ENCODE measurements around the gene ABHD17B.

ABHD17B gene

DNA sequence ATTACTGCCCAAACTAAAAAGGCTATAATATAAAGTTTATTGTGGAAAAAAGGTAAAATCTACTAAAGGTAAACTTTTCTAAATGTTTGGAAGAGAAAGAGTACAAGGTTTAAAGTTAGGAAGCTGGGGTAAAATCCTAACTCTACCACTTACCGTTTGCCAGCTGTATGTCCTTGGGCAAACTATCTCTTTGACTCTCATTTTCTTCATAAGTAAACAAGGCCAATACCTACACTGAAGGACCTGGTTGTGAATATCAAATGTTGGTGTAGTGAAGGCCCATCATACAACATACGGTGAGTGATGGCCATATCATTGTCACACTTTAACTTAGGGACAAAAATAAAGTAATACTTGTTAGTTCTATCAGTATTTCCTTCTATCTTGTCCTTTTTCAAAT is 34.9 kb downstream of the ABHD17B start:
- DNase-seq, result no peak

DNA sequence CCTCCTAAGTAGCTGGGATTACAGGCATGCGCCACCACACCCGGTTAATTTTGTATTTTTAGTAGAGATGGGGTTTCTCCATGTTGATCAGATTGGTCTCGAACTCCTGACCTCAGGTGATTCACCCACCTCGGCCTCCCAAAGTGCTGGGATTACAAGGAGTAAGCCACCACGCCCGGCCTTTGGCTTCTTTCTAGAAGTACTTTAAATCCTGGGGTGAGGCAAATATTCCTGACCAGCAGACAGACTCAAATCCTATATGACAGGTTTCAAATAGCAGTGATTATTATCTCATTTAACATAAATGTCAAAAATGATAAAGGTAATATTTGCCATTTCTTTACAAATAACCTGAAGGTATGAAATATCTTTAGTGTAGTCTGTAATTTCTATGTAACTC is 35.6 kb downstream of the ABHD17B start:
- no peak for DNase-seq

DNA sequence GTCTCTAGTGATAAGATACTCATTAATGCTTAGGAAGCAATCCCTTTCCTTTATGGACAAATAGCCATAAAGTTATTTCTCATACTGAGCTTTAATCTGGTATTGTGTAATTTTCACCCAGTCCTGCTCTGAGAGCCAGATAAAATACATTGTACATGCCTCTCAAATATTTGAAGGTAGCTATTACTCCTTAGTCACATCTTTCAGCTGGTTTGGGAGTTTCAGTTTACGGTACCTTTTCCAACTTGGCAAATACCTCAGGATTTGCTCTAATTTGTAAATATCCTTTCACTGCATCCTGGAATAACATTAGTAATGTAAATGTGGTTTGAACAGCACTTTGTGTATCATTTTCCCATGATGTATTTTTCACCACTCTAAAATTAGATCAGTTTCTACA is 47.4 kb downstream of the ABHD17B start:
- DNase-seq, result no peak

DNA sequence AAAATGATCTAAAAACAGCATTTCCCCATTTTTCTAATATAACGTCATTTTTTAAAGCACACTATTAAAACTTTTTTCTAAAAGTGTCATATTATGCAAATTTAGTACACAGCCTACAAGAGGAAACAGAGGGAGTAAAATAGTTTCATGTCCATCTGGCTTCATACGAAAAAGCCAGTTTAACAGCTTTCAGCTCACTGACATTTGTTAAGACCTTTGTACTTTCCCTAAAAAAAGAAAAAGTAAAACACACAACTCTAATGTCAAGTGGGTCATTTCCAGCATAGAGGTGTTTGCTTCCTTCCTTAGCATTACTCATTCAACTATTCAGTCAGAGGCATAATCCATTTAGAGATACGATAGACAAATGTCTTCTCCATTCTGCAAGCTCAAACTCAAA is 49.4 kb downstream of the ABHD17B start:
- no peak for DNase-seq

DNA sequence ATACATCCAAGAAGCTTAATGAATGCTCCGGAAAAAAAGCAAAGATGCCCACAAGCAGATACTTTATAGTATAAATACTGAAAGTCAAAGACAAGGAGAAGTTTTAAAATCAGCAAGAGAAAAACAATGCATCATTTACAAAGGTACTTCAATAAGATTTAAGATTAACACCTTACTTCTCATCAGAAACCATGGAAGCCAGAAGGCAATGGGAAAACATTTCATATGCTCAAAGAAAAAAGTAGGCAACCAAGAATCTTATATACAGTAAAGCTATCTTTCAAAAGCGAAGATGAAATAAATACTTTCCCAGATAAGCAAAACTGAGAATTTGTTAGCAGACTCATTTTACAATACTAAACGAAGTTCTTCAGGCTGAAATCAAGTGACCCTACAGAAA is 51.1 kb downstream of the ABHD17B start:
- DNase-seq, result no peak

DNA sequence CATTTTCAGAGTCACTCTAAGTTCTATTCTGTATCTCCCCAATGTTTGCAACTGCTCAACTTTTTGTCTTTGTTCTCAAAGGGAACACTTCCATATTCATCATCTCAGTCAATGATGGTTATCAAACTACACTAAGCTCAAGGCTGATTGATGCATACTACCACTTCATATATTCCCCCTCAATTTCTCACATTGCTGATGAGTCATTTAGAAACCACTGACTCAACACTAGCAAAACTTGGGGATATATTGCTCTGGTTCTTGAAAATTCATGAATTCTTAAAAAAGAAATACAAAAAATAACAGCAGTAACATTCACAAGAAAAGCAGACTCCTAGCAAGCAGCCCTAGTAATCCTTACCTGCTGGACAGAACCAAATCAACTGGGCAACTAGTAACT is 52.2 kb downstream of the ABHD17B start:
- no peak for DNase-seq

DNA sequence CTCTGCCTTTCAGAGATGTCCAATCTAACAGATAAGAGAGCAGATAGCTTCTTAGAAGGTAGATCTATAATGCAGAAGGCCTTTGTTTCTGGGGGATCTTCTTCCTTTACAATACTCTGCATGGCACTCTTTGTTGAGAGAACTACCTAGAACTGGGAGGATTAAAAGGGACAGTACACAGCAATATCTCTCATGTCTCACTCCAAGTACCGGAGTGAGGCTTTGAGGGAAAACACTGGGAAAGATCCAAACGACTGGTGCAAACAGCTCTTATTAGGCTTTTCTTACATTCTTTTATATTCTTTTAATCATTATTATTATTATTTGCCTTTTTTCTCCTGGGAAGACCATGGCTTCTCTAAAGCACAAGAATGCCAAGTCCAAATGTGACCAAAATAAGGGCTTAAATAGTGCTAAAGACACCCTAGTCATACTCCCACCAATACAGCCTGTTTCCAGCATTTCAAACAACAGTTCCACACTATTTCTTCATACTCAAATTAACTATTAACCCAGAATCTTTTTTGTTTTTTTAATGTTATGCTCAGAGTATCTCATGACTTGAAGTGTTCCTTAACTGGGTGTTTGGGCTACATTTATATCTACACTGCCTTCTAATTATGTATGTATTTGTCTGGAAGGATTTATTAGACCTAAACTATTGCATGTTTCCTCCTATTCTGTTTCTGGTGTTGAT is 52.7 kb downstream of the ABHD17B start:
- no peak for DNase-seq

DNA sequence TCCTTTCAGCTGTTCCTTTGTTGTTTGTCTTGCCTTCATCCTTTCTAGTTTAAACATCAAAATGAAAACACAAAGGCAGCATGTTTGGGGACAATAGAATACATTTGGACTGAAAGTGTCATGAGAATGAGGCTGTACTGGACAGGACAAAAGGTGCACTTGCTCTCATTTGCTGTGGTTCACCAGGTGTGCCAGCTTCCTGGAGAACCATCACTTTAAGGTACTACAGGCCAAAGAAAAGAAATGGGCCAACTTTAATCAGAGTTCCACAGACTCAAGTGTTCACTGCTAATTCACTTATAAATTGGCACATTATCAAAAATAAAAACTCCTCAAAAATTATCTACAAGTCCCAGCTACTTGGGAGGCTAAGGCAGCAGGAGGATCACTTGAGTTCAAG is 53.8 kb downstream of the ABHD17B start:
- DNase-seq, result no peak

DNA sequence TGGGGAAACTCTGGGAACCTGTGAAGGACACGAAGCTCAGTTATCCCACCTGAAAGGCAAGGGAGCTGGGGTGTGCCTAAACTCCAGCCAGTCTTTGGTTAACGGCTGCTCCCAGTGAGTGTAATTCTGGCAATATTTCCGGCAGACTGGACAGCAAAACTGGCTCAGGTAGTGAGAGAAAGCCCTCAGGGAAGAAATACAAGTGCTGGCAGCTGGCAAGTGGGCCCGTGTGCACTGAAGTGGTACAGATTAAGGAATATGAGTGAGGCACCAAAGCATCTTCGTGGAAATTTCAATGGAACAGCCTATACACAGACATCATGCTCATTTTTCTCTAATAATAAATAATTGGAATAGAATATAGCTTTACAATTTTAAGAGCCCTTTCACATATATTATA is 56.2 kb downstream of the ABHD17B start:
- no peak for DNase-seq

DNA sequence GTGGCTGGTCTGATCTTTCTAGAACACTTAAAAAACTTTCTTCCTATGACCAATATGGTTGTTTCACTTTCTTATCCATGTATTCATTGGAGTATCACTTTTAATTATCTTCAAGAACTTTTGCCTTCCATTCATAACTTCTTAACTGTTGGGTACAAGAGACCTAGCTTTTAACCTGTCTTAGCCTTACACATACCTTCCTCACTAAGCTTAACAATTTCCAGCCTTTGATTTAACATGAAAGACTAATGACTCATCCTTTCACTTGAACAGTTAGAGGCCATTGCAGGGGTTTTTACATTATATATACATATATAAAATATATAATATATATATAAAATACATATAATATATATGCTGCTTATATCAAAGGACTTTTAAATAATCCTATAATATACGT is 57.9 kb downstream of the ABHD17B start:
- no peak for DNase-seq

DNA sequence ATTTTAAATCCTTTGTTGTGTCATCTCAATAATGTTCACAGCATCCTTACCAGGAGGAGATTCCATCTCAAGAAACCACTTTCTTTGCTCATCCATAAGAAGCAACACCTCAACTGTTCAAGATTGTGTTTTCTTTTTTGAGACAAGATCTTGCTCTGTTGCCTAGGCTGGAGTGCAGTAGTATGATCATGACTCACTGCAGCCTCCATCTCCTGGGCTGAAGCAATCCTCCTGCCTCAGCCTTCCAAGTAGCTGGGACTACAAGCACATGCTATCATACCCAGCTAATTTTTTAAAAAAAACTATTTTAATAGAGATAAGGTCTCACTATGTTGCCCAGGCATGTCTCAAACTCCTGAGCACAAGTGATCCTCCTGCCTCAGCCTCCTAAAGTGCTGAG is 60.0 kb downstream of the ABHD17B start:
- DNase-seq, result no peak

DNA sequence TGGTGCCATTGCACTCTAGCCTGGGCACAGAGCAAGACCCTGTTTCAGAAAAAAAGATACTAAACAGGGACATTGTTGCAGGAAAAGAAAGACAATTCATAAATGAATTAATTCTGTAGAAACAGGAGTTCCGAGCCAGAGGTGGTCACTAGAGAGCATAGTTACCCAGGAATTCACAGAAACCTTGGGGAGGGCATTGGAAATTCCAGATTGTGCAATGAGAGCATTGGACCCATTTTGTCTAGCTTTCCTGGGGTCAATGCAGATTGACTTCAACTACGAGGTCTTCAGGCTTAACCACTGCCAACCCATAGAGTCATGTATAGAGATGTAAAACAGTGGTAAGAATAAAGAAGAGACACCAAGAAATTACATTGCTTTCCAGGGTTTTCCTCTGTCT is 63.1 kb downstream of the ABHD17B start:
- no peak for DNase-seq

DNA sequence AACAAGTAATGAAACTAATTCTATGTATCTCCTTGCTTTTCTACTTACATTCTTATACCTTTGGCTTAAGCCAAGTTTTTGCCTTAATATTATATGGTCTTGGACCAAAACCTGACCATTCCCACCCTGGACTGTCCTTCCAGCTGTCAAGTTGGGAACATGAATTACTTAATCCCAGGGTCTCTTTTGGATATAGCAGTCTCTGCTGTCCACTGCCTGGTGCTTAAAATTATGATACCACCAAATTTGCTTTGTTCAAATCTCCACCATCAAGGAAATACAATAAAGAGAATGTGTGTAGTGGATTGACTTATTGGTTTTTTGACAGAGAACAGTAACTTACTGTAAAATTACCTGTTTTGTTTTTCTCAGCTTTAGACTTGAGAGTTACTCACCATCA is 66.2 kb downstream of the ABHD17B start:
- no peak for DNase-seq

DNA sequence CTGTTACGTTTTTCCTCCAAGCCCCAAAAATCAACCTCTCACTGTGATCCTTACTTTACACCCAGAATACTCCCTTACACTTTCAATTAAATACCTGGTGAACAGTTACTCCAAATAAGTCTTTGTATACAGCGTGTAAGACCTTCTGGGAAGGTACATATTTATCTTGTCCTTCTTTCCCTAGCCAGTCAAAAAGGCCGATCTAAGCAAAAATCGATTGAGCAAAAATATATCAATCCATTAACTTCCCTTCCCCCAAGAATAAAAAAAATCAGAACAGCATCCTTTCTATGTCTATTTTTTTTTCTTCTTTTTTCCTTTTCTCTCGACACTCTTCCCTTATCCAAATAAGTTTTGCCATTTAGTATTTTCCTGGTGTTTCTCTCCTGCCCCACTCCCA is 71.3 kb downstream of the ABHD17B start:
- DNase-seq, result no peak

DNA sequence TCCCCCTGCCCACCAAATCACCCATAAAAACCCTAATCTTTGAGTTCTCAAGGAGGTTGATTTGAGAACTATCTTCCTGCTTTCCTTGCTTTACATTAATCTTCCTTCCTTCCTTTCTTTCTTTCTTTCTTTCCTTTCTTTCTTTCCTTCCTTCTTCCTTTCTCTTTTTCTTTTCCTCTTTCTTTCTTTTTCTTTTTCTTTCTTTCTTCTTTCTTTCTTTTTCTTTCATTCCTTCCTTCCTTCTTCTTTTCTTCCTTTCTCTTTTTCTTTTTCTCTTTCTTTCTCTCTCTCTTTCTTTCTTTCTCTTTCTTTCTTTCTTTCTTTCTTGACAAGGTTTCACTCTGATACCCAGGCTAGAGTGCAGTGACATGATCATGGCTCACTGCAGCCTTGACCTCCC is 75.4 kb downstream of the ABHD17B start:
- no peak for DNase-seq

DNA sequence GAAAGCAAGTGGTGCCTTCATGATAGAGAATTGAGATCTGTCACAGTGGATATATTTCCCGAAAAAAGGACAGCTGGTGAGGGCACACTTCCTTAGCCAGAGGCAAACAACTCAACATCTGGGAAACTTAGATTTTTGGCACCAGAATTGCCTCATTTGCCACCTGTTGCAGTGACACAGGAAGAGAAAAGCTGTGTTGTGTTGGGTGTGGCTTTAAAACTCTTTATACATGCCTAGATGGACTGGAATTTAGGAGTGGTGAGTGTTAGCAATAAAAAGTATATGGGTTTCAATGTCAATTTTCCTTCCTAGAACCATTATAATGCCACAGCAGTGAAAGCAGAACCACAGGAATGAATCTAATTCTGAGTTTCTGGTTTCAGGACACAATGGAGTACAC is 80.1 kb downstream of the ABHD17B start:
- DNase-seq, result no peak

DNA sequence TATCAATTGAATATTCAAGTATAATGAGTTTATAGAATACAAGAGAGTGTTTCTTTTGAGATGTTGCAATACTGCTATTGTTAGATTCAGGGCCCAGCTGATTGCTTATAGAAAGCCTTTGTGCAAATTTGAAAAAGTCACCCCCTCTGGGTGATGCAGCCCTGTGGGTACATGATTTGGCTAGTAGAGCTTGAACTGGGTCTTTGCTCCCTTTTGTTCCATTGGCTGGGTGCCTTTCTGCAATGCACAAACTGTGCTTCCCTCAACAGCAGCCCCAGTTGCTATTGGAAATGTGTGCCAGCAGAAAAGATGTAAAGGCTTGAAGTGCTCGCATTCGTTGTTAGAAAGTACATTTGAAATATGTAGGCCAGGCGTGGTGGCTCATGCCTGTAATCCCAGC is 80.8 kb downstream of the ABHD17B start:
- DNase-seq, result no peak

DNA sequence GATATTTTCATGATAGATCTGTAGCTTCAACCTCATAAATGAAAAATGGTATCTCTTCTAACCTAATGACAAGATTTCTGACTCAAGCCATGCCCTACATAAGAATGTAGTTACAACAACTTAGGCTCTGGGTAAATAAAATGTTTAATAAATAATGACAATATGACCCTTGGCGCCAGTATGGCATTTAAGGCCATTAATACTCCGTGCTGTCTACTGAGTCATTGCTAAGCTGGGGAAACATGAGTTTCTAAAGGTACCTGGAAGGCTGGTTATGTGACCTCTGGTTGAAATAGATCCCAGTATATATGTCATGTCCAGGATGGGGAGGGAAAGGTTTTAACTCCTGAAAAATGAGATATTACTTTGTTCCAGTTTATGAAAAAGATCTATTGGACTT is 84.7 kb downstream of the ABHD17B start:
- no peak for DNase-seq

DNA sequence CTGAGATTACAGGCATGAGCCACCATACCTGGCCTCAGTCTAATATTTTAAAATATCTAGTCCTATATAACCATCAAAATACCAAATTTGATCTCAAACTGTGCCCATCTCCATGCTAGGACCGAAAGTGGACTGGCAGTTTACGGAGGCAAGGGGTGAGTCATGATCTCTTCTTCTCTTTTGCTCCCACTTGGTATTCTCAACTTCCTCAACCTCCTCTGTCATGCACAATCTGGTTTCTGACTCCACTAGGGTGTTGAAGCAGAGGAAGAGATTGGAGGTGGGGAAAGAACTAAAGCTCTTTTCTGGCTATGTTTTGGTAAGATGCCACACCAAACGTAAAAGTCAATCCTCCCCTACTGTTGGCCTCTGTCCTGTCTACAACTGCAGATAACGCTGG is 86.7 kb downstream of the ABHD17B start:
- DNase-seq, result no peak

DNA sequence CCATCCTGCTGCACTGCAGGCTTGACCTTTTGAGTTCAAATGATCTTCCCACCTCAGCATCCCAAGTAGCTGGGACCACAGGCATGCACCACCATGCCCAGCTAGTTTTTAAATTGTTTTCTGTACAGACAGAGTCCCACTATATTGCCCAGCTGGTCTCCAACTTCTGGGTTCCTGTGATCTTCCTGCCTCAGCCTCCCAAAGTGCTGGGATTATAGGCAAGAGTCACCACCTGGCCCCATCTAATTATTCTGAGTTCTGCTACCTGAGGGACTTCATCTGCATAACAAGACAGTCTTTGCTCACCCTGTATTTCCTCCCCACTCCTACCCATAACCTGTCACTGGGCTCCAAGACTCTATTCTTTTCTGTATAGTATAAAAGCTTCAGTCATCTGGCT is 88.1 kb downstream of the ABHD17B start:
- DNase-seq, result no peak

DNA sequence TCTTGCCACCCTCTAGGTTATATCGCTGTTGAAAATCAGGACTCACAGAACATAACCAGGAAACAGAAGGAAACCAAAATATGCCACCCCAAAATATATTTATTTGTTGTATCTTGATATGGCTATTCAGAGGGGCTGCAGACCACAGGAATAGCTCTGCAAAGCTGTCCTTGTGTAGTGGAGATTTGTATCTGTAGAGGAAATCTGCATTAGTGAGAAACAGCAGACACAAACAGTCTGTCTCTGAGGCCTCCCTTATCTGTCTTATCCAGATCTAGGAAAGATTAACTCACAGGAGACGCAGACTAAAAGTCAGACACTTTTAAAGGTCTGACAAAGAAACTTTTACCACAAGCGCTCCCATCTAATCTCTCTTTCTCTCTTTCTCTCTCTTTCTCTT is 88.5 kb downstream of the ABHD17B start:
- no peak for DNase-seq

DNA sequence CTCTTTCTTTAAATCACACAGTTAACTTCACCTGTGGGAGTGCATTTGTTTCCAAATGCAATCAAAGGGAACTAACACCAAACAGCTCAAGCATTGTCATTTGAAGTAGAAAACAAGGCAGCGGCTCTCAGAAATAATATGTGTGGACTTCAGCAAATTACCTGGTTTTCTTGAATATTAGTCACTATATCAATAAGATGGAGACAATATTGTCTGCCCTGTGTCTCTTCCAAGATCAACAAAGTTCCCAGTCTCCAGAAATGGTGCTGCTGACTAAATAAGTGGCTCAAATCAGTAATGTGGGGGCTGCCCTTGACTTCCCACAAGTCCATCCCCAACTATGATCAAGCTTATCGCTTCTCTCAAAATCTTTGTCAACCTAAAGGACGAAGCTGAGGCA is 89.6 kb downstream of the ABHD17B start:
- no peak for DNase-seq

DNA sequence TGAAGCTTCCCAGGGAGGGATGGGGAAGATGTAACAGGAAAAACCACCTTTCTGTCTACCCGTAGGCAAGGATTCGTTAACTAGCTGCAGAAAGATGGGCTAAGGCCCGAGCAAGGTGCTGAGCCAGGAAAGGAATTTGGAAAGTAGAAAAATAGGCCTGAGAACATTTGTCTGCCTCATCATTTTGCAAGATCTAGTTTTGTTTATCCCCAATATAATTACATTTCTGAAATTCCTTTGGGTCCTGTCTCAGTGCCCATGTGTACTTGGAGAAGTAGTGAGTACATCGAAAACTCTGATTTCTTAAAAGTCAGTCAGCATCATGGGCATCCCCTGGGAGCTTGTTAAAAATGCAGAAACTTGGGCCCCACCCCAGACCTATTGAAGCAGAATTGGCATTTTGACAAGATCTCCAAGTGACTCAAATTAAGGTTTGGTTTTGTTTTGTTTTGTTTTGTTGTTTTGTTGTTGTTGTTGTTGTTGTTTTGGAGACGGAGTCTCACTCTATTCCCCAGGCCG is 90.5 kb downstream of the ABHD17B start:
- no peak for DNase-seq

DNA sequence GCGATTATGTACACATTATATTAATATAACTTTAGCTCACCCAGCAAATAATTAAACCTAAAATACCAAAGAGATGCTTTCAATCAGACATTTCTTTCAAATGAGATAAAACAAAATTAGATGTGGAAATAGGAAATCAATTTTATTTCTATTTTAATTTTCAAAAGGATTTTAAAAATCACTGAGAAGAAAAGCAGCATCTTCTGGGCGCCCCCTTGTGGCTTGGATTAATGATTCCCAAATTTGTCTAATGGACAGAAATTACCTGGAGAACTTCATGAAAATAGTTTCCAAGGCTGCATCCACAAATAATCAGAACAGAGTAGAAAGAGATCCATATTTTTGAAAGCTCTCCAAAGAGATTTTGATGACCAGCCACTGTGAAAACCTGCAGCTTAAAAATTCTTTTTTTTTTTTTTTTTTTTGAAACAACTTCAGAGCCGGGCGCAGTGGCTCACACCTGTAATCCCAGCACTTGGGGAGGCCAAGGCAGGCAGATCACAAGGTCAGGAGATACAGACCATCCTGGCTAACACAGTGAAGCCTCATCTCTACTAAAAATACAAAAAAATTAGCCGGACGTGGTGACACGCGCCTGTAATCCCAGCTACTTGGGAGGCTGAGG is 91.8 kb downstream of the ABHD17B start:
- no peak for DNase-seq

DNA sequence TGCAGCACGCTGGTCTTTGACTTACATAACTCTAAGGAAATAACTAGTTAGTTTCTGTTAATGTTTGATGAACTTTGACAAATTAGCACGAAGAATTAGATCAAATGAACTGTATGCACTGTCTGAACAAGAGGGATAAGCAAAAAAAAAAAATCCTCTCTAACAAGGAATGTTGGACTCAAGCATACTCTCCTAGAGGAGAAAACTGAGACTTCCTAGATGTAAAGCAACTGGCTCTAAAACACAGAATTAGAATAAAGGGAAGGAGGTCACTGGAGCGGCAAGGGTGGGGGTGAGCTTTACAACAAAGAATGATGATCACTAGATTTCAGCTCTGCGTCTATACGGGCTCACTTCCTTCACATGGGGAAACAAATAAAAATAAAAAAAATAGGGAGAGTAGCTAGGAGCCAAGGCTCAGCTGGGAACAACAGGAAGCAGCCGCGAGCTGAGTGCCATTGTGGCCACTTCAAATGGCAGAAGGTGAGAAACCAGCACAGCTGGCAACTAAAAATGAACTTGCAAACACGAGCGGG is 94.0 kb downstream of the ABHD17B start:
- DNase-seq, result no peak
